SJSA1 (cell line): Measurements from ENCODE around the gene VEPH1. TPM values are rescaled to one million over a fixed set of nuclear protein-coding genes. Genes with fewer than 3 reads are reported as not detected.

Experiments used
- DNase-seq, 2 experiments: peaks; one replicate each; pipeline ENCODE4 v3.0.0-alpha.2; 2015 to 2020; ENCODE audit warnings: low spot score in 2 of 2, low read depth in 1 of 2
- H3K27ac ChIP-seq: fragments of 250-450 bp; sonication (Bioruptor Pico); 2 replicates; pipeline ENCODE4 v1.5.1; 2020; ENCODE audit warnings: mild to moderate bottlenecking, moderate library complexity
- H3K27me3 ChIP-seq: fragments of 250-450 bp; sonication (Bioruptor Pico); replicated peaks from 2 replicates; pipeline ENCODE4 v1.5.1; 2020; ENCODE audit warnings: mild to moderate bottlenecking, moderate library complexity
- H3K36me3 ChIP-seq: fragments of 250-450 bp; sonication (Bioruptor Pico); 2 replicates; pipeline ENCODE4 v1.5.1; 2020; ENCODE audit warnings: mild to moderate bottlenecking
- H3K4me1 ChIP-seq: fragments of 250-450 bp; sonication (Bioruptor Pico); replicated peaks from 2 replicates; pipeline ENCODE4 v1.6.1; 2021; ENCODE audit warnings: mild to moderate bottlenecking
- H3K4me3 ChIP-seq: fragments of 250-450 bp; sonication (Bioruptor Pico); 2 replicates; pipeline ENCODE4 v1.5.1; 2020; ENCODE audit warnings: mild to moderate bottlenecking
- H3K9me3 ChIP-seq: fragments of 250-450 bp; sonication (Bioruptor Pico); replicated peaks from 2 replicates; pipeline ENCODE4 v1.5.1; 2020; ENCODE audit warnings: mild to moderate bottlenecking
- total RNA-seq: library from RNA; depleted of rRNA; stranded (reverse); fragments of >200 nt; shearing (Covaris generic); gene quantifications from 2 replicates; pipeline ENCODE4 v1.2.3, GENCODE V29; 2014

VEPH1 gene
- total RNA-seq, 1 experiment from 2014 or later = 14.3 TPM

- Histone ChIP-seq H3K36me3 (peaks cover 4% of the 10 kb centered on the region; the same call in 1 of the 2 replicates), H3K9me3 (no peaks in the 10 kb centered on the region), H3K27me3 (no peaks in the 10 kb centered on the region), H3K4me3 (no peak overlapping the region), H3K4me1 (no peaks in the 10 kb centered on the region), H3K27ac (no peak overlapping the region)
- no peak for DNase-seq
These were observed 56.1 kb downstream of the VEPH1 start for GRCh38 chr3:157447026-157447694.

DNA sequence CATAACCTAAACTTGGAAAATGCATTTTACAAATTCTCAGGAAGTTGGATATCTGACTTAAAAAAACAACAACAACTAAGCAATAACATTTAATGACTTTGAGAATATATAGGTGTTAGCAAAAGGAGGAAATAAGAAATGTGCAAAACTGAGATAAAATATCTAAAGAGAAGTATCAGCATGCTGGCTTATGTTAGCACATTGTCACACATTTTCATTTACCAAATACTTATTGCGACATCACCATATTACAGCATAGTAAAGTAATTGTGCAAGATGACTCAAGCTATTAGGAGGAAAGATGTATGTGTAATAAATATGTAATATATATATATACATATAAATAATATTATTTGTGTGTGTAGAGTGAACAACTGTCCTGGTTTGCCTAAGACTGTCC is 57.4 kb downstream of the VEPH1 start:
- no peak overlapping the region for H3K4me3 ChIP-seq
- H3K27me3 ChIP-seq = no peaks in the 10 kb centered on the region
- H3K9me3 ChIP-seq = no peaks in the 10 kb centered on the region
- DNase-seq = no peak
- H3K4me1 ChIP-seq = no peaks in the 10 kb centered on the region
- H3K36me3 ChIP-seq = peaks cover 4% of the 10 kb centered on the region
- H3K27ac ChIP-seq = no peak overlapping the region

DNA sequence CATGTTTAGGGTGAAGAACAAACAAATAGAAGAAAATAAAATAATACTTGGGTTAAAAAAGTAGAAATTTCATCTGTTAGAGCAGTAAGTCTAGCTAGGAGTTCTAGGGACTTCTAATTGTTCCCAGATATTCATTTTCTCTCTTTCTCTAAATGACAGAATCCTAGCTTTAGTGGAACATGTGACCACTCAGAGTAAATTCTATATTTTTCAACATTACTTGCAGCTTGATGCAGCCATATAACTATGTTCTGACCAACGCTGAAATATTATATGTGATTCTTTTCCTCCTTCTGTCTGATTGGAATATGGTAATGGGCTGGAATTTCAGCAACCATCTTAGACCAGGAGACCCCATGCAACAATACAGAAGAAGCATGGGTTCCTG is 58.4 kb downstream of the VEPH1 start:
- DNase-seq = no peak
- H3K4me1 ChIP-seq = no peaks in the 10 kb centered on the region

GRCh38 chr3:157443905-157444796 is 59.1 kb downstream of the VEPH1 start:
- peaks cover 4% of the 10 kb centered on the region for H3K36me3 ChIP-seq
- no peaks in the 10 kb centered on the region for H3K9me3 ChIP-seq
- no peak overlapping the region for H3K27ac ChIP-seq
- H3K4me1 ChIP-seq = no peaks in the 10 kb centered on the region
- no peak for DNase-seq
- no peak overlapping the region for H3K4me3 ChIP-seq
- no peaks in the 10 kb centered on the region for H3K27me3 ChIP-seq

More for the DNA sequence above, 58.4 kb downstream of the VEPH1 start:
- H3K36me3 ChIP-seq = peaks cover 4% of the 10 kb centered on the region
- no peaks in the 10 kb centered on the region for H3K9me3 ChIP-seq
- no peak overlapping the region for H3K4me3 ChIP-seq
- no peak overlapping the region for H3K27ac ChIP-seq
- H3K27me3 ChIP-seq = no peaks in the 10 kb centered on the region

DNA sequence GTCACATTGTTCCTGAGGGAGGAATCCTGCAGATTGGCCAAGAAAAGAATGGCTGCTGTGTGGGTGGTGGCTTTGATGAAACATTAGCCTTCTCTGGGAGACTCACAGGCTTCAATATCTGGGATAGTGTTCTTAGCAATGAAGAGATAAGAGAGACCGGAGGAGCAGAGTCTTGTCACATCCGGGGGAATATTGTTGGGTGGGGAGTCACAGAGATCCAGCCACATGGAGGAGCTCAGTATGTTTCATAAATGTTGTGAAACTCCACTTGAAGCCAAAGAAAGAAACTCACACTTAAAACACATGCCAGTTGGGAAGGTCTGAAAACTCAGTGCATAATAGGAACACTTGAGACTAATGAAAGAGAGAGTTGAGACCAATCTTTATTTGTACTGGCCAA is 60.5 kb downstream of the VEPH1 start:
- H3K36me3 ChIP-seq = peaks cover 10% of the 10 kb centered on the region
- H3K27ac ChIP-seq = no peak overlapping the region
- H3K9me3 ChIP-seq = no peaks in the 10 kb centered on the region
- no peaks in the 10 kb centered on the region for H3K27me3 ChIP-seq
- no peak overlapping the region for H3K4me3 ChIP-seq
- no peak for DNase-seq
- H3K4me1 ChIP-seq = peaks cover 11% of the 10 kb centered on the region

GRCh38 chr3:157441102-157441624 is 62.1 kb downstream of the VEPH1 start:
- H3K36me3 ChIP-seq = peaks cover 14% of the 10 kb centered on the region
- H3K4me3 ChIP-seq = no peak overlapping the region
- H3K9me3 ChIP-seq = no peaks in the 10 kb centered on the region; the same call in 1 of the 2 replicates
- peaks cover 24% of the 10 kb centered on the region for H3K4me1 ChIP-seq
- no peak for DNase-seq
- H3K27ac ChIP-seq = no peak overlapping the region
- no peaks in the 10 kb centered on the region for H3K27me3 ChIP-seq

DNA sequence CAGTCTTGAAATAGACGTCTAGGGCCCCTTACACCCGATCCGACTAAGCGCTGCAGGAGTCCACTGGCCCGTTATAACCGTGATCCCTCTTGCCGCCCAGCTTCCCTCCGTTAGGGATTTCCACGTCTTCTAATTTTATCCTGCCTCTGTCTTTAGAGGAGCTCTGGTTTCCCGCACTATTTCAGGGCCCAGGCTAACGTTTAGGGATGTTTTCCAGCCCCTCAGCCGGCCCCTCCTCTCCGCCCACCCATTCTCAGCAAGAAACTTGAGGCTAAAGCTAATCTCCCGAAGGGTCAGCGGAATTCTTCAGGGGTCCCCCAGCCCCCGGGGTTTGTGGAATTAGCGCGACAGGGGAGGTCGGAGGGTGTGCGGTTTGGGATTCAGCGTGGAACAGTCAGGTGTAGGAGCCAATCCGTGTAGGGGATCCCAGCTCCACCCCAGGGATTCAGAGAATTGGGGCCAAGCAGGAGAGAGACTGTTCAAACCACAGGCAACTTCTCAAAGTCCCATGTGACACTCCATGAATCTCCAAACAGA is 65.0 kb downstream of the VEPH1 start:
- Histone ChIP-seq H3K27me3 (no peaks in the 10 kb centered on the region), H3K4me1 (peaks cover 24% of the 10 kb centered on the region), H3K9me3 (no peaks in the 10 kb centered on the region; the same call in 1 of the 2 replicates), H3K4me3 (peak overlapping the region; percentile 78), H3K27ac (no peak overlapping the region; the same call in 1 of the 2 replicates), H3K36me3 (peaks cover 14% of the 10 kb centered on the region)
- DNase-seq = no peak

DNA sequence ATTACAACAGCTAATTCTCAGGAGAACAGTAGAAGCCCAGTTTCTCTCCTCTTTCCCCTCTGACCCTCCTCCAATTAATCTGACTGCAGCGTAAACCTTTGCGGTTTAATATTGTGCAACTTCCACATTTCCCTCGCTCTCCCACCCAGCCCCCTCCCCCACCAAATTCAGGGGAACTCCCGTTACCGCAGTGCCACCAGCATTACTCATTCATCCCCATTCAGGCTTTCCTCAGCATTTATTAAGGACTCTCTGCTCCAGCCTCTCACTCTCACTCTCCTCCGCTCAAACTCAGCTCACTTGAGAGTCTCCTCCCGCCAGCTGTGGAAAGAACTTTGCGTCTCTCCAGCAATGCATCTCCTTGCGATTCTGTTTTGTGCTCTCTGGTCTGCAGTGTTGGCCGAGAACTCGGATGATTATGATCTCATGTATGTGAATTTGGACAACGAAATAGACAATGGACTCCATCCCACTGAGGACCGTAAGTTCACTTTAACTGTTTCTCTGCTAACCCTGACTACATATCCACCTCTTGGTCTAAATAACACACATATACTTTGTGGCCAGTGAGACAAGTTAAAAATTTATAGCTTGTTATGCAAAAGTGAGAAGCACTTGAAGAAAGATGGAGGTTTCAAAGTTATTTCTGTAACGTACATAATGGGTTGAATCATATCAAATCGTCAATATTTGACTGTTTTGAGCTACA is 66.5 kb downstream of the VEPH1 start, which contains the start of gene PTX3:
Gene PTX3 (plus strand): TSS at position 268 of the 709 bp plus-strand sequence. CDS start 84 bp downstream, at position 352.
- Histone ChIP-seq H3K9me3 (no peaks in the 10 kb centered on the region; the same call in 1 of the 2 replicates), H3K4me3 (peak within 1 kb of the TSS; percentile 78), H3K27ac (peak within 1 kb of the TSS; percentile 16), H3K36me3 (peaks cover 10% of the 10 kb centered on the region), H3K27me3 (no peaks in the 10 kb centered on the region), H3K4me1 (peaks cover 24% of the 10 kb centered on the region)
- peak; percentile 44 to 75 for DNase-seq

DNA sequence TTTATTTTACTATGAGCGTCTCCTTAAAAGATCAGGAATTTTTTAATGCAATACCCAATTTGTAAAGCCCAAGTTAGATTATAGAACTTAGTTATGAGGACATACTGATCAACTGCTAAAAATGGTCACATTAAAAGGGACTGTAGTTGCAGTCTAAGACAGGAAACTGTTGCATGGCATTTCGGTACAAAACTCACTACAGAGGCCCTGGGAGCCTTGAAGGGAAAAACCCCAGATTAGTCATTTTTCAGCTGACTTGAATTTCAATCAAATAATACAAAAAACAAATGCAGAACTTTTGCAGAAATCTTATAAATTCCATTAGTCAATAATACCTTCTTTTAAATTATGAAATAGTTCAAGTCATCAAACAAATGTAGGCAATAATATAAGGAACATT is 73.5 kb downstream of the VEPH1 start:
- Histone ChIP-seq H3K9me3 (no peaks in the 10 kb centered on the region), H3K4me1 (peaks cover 6% of the 10 kb centered on the region; the same call in 1 of the 2 replicates), H3K27me3 (no peaks in the 10 kb centered on the region), H3K4me3 (no peak overlapping the region), H3K36me3 (peaks cover 4% of the 10 kb centered on the region), H3K27ac (peak overlapping the region; percentile 26)
- DNase-seq = peak in 1 of 2 experiments; percentile 10

GRCh38 chr3:157428853-157429252 is 74.4 kb downstream of the VEPH1 start:
- Histone ChIP-seq H3K27ac (no peak overlapping the region), H3K27me3 (no peaks in the 10 kb centered on the region), H3K36me3 (peaks cover 4% of the 10 kb centered on the region), H3K4me3 (no peak overlapping the region), H3K9me3 (no peaks in the 10 kb centered on the region), H3K4me1 (peaks cover 7% of the 10 kb centered on the region)
- DNase-seq = no peak

DNA sequence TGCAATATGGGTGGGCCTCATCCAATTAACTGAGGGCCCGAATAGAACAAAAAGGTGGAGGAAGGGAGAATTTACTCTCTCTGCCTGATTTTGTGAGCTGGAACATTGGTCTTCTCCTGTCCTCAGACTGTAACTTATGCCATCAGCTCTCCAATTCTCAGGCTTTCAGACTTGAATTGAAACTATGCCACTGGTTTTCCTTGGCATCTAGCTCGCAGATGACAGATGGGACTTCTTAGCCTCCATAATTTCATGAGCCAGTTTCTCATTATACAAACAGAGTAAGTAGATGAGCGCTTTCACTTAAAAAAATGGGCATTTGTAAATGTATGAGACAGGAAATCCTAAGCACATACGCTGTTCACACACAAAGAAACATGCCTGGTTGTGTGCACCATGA is 75.3 kb downstream of the VEPH1 start:
- H3K4me1 ChIP-seq = peaks cover 16% of the 10 kb centered on the region
- peaks cover 4% of the 10 kb centered on the region for H3K36me3 ChIP-seq
- no peak overlapping the region for H3K27ac ChIP-seq
- H3K4me3 ChIP-seq = no peak overlapping the region
- H3K9me3 ChIP-seq = no peaks in the 10 kb centered on the region
- DNase-seq = no peak
- H3K27me3 ChIP-seq = no peaks in the 10 kb centered on the region

DNA sequence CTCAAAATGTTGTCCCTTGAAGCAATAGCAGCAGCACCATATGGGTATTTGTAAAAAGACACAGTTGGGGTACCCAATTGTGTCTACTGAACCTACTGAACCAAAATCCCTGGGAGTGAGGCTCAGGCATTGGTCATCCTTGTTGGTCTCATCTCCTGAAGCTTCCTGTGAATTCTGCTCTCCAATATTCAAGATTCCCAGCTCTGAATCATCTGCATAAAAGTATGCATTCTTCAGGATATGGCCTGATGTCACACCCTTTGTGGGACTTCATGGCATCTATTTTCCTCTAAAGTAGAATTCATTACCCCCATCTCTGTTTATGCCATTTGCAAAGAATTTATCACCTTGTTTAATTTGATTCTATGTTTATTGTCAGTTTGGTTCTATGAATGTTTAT is 79.9 kb downstream of the VEPH1 start:
- H3K36me3 ChIP-seq = peaks cover 4% of the 10 kb centered on the region
- H3K27ac ChIP-seq = no peak overlapping the region
- H3K4me1 ChIP-seq = peaks cover 11% of the 10 kb centered on the region
- H3K4me3 ChIP-seq = no peak overlapping the region
- peak in 1 of 2 experiments; percentile 15 for DNase-seq
- no peaks in the 10 kb centered on the region for H3K27me3 ChIP-seq
- no peaks in the 10 kb centered on the region for H3K9me3 ChIP-seq

DNA sequence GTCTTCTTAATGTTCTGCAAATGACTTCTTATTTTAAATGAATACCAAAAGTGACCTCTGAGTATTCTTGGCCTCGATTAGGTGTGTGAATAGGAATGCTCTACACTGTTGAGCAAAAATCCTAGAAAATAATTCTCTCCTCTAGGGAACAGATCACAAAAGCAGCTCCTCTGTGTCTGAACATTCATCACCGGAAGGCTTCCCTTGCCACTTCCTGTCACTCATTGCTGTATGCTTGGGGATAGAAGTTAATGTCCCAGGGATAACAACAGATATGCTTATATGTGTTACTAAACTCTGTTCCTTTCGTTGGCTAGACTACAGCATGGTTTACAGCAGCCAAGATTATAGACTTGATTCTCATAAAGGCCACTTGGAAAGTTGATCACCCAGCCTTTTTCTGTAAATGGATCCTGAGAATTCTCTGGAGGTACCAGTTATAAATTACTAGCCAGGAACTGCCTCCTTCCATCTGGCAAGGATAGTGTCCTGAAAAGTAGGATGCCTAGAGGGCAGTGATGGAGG is 82.5 kb downstream of the VEPH1 start:
- DNase-seq = no peak
- Histone ChIP-seq H3K27ac (no peak overlapping the region), H3K4me3 (no peak overlapping the region)

More for the DNA sequence above, 82.5 kb downstream of the VEPH1 start:
- H3K9me3 ChIP-seq = no peaks in the 10 kb centered on the region
- no peaks in the 10 kb centered on the region for H3K27me3 ChIP-seq
- H3K36me3 ChIP-seq = peaks cover 4% of the 10 kb centered on the region; the same call in 1 of the 2 replicates
- peaks cover 24% of the 10 kb centered on the region for H3K4me1 ChIP-seq
